Measurements from ENCODE around the gene TNS2.

GRCh38 chr12:53113136-53113705 lies 63.4 kb downstream of the TNS2 start:
- no peak for TF ChIP-seq CTCF (IDR thresholded peaks at IDR 0.05)
- no peak for TF ChIP-seq EP300 (IDR thresholded peaks at IDR 0.05)
- TF ChIP-seq POLR2A (IDR thresholded peaks at IDR 0.05), result no peak
- TF ChIP-seq POLR2AphosphoS5 (IDR thresholded peaks at IDR 0.05), result no peak
